ENCODE measurements around the gene OGT. TPM values are rescaled to one million over a fixed set of nuclear protein-coding genes. Genes with fewer than 3 reads are reported as not detected.
A peak's percentile ranks its signal among the peaks of the same experiment; 100 is the strongest.
"Not testable (repeated sequence)": the region's sequence is repeated elsewhere in the genome, so short reads cannot be mapped to it uniquely, and the experiment has no call there.

Gene OGT
- total RNA-seq, 1 donor from 2014 or later = 231 TPM

DNA sequence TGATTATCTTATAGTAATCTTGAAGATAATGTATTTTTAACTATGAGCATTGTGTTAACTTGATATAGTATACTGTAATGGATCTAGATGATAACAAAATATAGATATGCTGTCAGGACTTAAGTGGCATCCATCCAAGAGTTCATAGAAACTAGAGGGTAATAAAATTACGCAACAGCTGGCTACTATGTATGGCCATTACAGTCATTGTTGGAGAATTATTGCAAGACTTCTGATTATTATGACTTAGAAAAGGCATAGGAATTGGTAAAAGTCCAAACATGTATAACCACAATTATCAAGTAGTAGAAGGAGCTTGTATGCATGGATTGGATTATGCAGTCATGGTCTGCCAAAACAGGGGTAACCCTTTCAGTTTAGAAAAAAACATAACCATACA is 9.5 kb downstream of the OGT start:
- intact Hi-C loops (cut with micrococcal nuclease) = no loop called here
- peak overlapping the region; percentile 79 for H3K4me3 Mint-ChIP-seq (ENCODE audit: low read depth)

GRCh38 chrX:71542825-71543224 is 9.9 kb downstream of the OGT start:
- Mint-ChIP-seq H3K27me3 (ENCODE audit: low read depth) (no peaks in the 10 kb centered on the region), H3K9me3 (no peaks in the 10 kb centered on the region), H3K4me1 (ENCODE audit: low read depth) (peaks cover 37% of the 10 kb centered on the region), H3K27ac (peak overlapping the region; percentile 93), H3K4me3 (ENCODE audit: low read depth) (peak overlapping the region; percentile 79), H3K36me3 (ENCODE audit: low read depth) (peaks cover 79% of the 10 kb centered on the region)
- intact Hi-C loops (cut with micrococcal nuclease) = no loop called here
- DNase-seq (ENCODE audit: low spot score) = no peak

More for the DNA sequence above, 9.5 kb downstream of the OGT start:
- H3K9me3 Mint-ChIP-seq = no peaks in the 10 kb centered on the region
- H3K4me1 Mint-ChIP-seq (ENCODE audit: low read depth) = peaks cover 40% of the 10 kb centered on the region
- no peaks in the 10 kb centered on the region for H3K27me3 Mint-ChIP-seq (ENCODE audit: low read depth)
- H3K27ac Mint-ChIP-seq = peak overlapping the region; percentile 93
- DNase-seq (ENCODE audit: low spot score) = no peak
- H3K36me3 Mint-ChIP-seq (ENCODE audit: low read depth) = peaks cover 79% of the 10 kb centered on the region

DNA sequence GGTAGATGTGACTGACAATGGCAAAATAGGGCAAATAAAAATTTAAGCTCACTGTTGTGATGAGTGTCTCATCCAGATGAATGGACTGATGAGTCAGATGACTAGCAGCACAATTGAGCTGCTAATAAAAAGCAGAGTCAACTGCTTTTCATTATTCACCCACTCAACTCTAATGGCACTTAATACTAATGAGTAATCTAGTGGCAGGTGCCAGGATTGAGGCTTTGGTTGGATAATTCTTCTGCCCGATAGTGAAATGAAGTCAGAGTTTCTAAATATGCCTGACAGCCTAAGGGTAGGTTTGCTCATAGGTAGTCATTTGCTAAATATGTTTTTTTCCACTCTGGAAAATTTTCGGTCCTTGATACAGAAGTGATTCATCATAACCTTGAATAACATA is 10.4 kb downstream of the OGT start:
- H3K27ac Mint-ChIP-seq = peak overlapping the region; percentile 93
- peaks cover 40% of the 10 kb centered on the region for H3K4me1 Mint-ChIP-seq (ENCODE audit: low read depth)
- H3K36me3 Mint-ChIP-seq (ENCODE audit: low read depth) = peaks cover 80% of the 10 kb centered on the region
- intact Hi-C loops (cut with micrococcal nuclease) = no loop called here
- H3K4me3 Mint-ChIP-seq (ENCODE audit: low read depth) = peak overlapping the region; percentile 37
- DNase-seq (ENCODE audit: low spot score) = no peak
- H3K9me3 Mint-ChIP-seq = no peaks in the 10 kb centered on the region
- H3K27me3 Mint-ChIP-seq (ENCODE audit: low read depth) = no peaks in the 10 kb centered on the region

GRCh38 chrX:71545364-71545763 is 12.5 kb downstream of the OGT start:
- Mint-ChIP-seq H3K27ac (no peak overlapping the region), H3K4me1 (ENCODE audit: low read depth) (peaks cover 42% of the 10 kb centered on the region), H3K36me3 (ENCODE audit: low read depth) (peaks cover 74% of the 10 kb centered on the region), H3K9me3 (no peaks in the 10 kb centered on the region), H3K27me3 (ENCODE audit: low read depth) (no peaks in the 10 kb centered on the region), H3K4me3 (ENCODE audit: low read depth) (no peak overlapping the region)
- intact Hi-C loops (cut with micrococcal nuclease) = no loop called here
- DNase-seq (ENCODE audit: low spot score) = no peak

DNA sequence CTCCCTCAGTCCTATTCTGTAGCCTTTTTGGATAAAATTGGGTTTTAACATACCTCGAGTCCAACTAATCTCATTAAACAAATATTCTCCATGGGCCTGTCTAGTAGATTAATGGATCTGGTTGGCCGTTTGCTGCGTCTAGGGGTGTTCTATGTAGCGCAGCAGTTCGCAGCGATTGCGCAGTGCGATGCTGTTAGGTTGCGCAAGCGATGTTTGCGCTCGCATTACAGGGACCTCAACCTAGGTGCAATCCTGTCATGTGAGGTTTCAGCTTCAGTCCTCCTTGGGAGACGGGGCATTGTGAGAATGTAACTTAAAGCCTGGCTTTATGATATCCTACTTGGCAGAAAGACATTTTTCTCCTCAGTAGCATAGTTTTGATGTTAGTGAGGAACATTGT is 14.0 kb downstream of the OGT start:
- Mint-ChIP-seq H3K27me3 (ENCODE audit: low read depth) (no peaks in the 10 kb centered on the region), H3K36me3 (ENCODE audit: low read depth) (peaks cover 73% of the 10 kb centered on the region), H3K9me3 (no peaks in the 10 kb centered on the region), H3K4me1 (ENCODE audit: low read depth) (peaks cover 35% of the 10 kb centered on the region), H3K4me3 (ENCODE audit: low read depth) (no peak overlapping the region), H3K27ac (no peak overlapping the region)
- DNase-seq (ENCODE audit: low spot score) = no peak
- intact Hi-C loops (cut with micrococcal nuclease) = no loop called here

- Mint-ChIP-seq H3K27ac (no peak overlapping the region), H3K27me3 (ENCODE audit: low read depth) (no peaks in the 10 kb centered on the region), H3K9me3 (no peaks in the 10 kb centered on the region), H3K36me3 (ENCODE audit: low read depth) (peaks cover 73% of the 10 kb centered on the region), H3K4me3 (ENCODE audit: low read depth) (no peak overlapping the region), H3K4me1 (ENCODE audit: low read depth) (peaks cover 32% of the 10 kb centered on the region)
- no peak for DNase-seq (ENCODE audit: low spot score)
- intact Hi-C loops (cut with micrococcal nuclease) = no loop called here
Measured at GRCh38 chrX:71547339-71547738, 14.4 kb downstream of the OGT start.

GRCh38 chrX:71549986-71550385 is 17.1 kb downstream of the OGT start:
- Mint-ChIP-seq H3K36me3 (ENCODE audit: low read depth) (peaks cover 62% of the 10 kb centered on the region), H3K9me3 (no peaks in the 10 kb centered on the region), H3K4me3 (ENCODE audit: low read depth) (no peak overlapping the region), H3K4me1 (ENCODE audit: low read depth) (peaks cover 22% of the 10 kb centered on the region), H3K27ac (peak overlapping the region; percentile 68), H3K27me3 (ENCODE audit: low read depth) (no peaks in the 10 kb centered on the region)
- no peak for DNase-seq (ENCODE audit: low spot score)
- intact Hi-C loops (cut with micrococcal nuclease) = loop anchor here (1.0 to 2.0 kb wide), 2 partner anchors 9 to 17 kb away; partner anchors contain the start of gene OGT

GRCh38 chrX:71550578-71550977 is 17.7 kb downstream of the OGT start:
- no peak overlapping the region for H3K4me3 Mint-ChIP-seq (ENCODE audit: low read depth)
- no peaks in the 10 kb centered on the region for H3K9me3 Mint-ChIP-seq
- H3K4me1 Mint-ChIP-seq (ENCODE audit: low read depth) = peaks cover 20% of the 10 kb centered on the region
- peaks cover 62% of the 10 kb centered on the region for H3K36me3 Mint-ChIP-seq (ENCODE audit: low read depth)
- H3K27ac Mint-ChIP-seq = peak overlapping the region; percentile 68
- H3K27me3 Mint-ChIP-seq (ENCODE audit: low read depth) = no peaks in the 10 kb centered on the region
- no peak for DNase-seq (ENCODE audit: low spot score)
- intact Hi-C loops (cut with micrococcal nuclease) = loop anchor here (1.0 to 2.0 kb wide), 2 partner anchors 9 to 18 kb away; partner anchors contain the start of gene OGT

DNA sequence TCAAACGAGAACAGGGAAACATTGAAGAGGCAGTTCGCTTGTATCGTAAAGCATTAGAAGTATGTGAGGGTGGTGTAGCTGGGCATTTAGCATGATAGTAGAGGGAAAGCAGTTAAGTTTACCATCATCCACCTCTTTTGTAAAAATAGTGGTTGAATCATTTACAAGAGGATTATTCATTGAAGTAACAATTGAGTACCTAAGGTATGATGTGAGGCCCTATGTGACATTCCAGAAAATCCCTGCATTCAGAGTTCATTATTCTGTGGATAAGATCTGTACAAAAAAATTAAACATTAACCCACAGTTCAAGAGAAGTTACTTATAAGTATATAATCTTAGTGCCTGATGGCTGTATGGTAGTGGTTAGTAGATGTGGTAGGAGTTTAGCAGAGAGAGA is 23.1 kb downstream of the OGT start:
- DNase-seq (ENCODE audit: low spot score) = no peak
- Mint-ChIP-seq H3K4me1 (ENCODE audit: low read depth) (peaks cover 5% of the 10 kb centered on the region), H3K9me3 (no peaks in the 10 kb centered on the region), H3K4me3 (ENCODE audit: low read depth) (no peak overlapping the region), H3K36me3 (ENCODE audit: low read depth) (peaks cover 57% of the 10 kb centered on the region), H3K27ac (no peak overlapping the region), H3K27me3 (ENCODE audit: low read depth) (no peaks in the 10 kb centered on the region)
- intact Hi-C loops (cut with micrococcal nuclease) = no loop called here

DNA sequence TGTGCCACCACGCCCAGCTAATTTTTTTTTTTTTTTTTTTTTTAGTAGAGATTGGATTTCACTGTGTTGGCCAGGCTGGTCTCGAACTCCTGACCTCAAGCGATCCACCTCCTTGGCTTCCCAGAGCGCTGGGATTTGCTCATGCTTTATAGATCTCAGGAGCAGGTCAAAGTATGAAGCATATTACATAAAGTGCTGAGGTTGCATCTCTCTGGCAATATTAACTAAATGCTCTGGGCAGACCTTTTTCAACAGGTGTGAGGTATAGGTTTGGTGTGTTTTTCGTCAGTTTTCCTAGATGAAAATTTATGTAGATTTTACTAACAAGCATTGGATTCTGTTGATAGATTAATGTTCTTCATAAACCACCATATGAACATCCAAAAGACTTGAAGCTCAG is 26.0 kb downstream of the OGT start:
- H3K27me3 Mint-ChIP-seq (ENCODE audit: low read depth) = no peaks in the 10 kb centered on the region
- H3K36me3 Mint-ChIP-seq (ENCODE audit: low read depth) = peaks cover 71% of the 10 kb centered on the region
- H3K9me3 Mint-ChIP-seq = no peaks in the 10 kb centered on the region
- DNase-seq (ENCODE audit: low spot score) = no peak
- no peak overlapping the region for H3K4me3 Mint-ChIP-seq (ENCODE audit: low read depth)
- peaks cover 2% of the 10 kb centered on the region for H3K4me1 Mint-ChIP-seq (ENCODE audit: low read depth)
- H3K27ac Mint-ChIP-seq = no peak overlapping the region
- intact Hi-C loops (cut with micrococcal nuclease) = no loop called here

DNA sequence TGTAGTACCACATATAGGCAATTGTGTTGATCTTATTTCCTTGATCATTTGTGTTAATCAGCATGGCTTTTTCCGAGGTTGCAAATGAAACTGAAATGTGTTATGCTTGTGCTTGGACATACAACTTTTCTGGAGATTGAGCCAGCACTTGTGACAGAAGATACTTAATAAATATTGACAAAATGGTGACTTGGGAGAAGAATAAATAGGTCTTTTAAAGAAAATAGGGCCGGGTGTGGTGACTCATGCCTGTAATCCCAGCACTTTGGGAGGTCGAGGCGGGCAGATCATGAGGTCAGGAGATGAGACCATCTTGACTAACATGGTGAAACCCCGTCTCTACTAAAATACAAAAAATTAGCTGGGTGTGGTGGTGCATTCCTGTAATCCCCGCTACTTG is 26.9 kb downstream of the OGT start:
- H3K9me3 Mint-ChIP-seq; intact Hi-C loops (cut with micrococcal nuclease); H3K4me1 Mint-ChIP-seq (ENCODE audit: low read depth); H3K4me3 Mint-ChIP-seq (ENCODE audit: low read depth); H3K27ac Mint-ChIP-seq; DNase-seq (ENCODE audit: low spot score); H3K27me3 Mint-ChIP-seq (ENCODE audit: low read depth): not testable (repeated sequence)
- peaks cover 72% of the 10 kb centered on the region for H3K36me3 Mint-ChIP-seq (ENCODE audit: low read depth)

DNA sequence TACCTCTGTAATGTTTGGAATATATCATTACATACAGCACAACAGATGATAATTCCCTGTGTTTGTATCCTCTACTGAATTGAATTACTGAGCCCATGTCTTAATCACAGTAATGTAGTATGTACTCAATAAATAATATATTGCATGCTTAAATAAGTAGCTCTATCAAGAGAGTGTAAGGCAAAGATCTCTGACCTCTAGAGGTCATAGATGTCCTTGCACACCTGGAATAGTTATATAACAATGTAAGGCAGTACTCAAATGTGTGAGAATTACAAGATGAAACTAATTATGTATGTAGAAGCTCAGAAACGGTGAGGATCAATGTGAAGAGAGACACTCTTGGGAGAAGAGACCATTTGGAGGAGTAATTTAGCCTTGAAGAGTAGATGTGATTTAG is 31.0 kb downstream of the OGT start:
- DNase-seq (ENCODE audit: low spot score) = no peak
- no peaks in the 10 kb centered on the region for H3K27me3 Mint-ChIP-seq (ENCODE audit: low read depth)
- H3K36me3 Mint-ChIP-seq (ENCODE audit: low read depth) = peaks cover 66% of the 10 kb centered on the region
- intact Hi-C loops (cut with micrococcal nuclease) = no loop called here
- H3K27ac Mint-ChIP-seq = no peak overlapping the region
- no peak overlapping the region for H3K4me3 Mint-ChIP-seq (ENCODE audit: low read depth)
- H3K4me1 Mint-ChIP-seq (ENCODE audit: low read depth) = no peaks in the 10 kb centered on the region
- no peaks in the 10 kb centered on the region for H3K9me3 Mint-ChIP-seq

- Mint-ChIP-seq H3K27ac (no peak overlapping the region), H3K4me3 (ENCODE audit: low read depth) (no peak overlapping the region)
- intact Hi-C loops (cut with micrococcal nuclease) = no loop called here
Measured at GRCh38 chrX:71565474-71566041, 32.7 kb downstream of the OGT start.

GRCh38 chrX:71571390-71571789 is 38.5 kb downstream of the OGT start:
- H3K27ac Mint-ChIP-seq; H3K4me3 Mint-ChIP-seq (ENCODE audit: low read depth); DNase-seq (ENCODE audit: low spot score); H3K4me1 Mint-ChIP-seq (ENCODE audit: low read depth); H3K27me3 Mint-ChIP-seq (ENCODE audit: low read depth); H3K9me3 Mint-ChIP-seq; intact Hi-C loops (cut with micrococcal nuclease): not testable (repeated sequence)
- H3K36me3 Mint-ChIP-seq (ENCODE audit: low read depth) = peaks cover 61% of the 10 kb centered on the region

More at GRCh38 chrX:71565474-71566041, 32.7 kb downstream of the OGT start:
- H3K36me3 Mint-ChIP-seq (ENCODE audit: low read depth) = peaks cover 66% of the 10 kb centered on the region
- no peaks in the 10 kb centered on the region for H3K9me3 Mint-ChIP-seq
- H3K27me3 Mint-ChIP-seq (ENCODE audit: low read depth) = no peaks in the 10 kb centered on the region
- no peaks in the 10 kb centered on the region for H3K4me1 Mint-ChIP-seq (ENCODE audit: low read depth)
- DNase-seq (ENCODE audit: low spot score) = no peak

Measured in activated T-helper 2 cell treated with anti-CD3 and anti-CD28 coated beads, Interferon-gamma antibody, Interleukin-2, Interleukin-4, amounts not matched to agents 10 μg/mL and 5 μg/mL and 100 μg/mL, durations not matched to agents 14 hours and 24 hours and 36 hours (primary cell).